SK-N-MC (cell line): ENCODE data around the gene ENTPD7.

Experiments used
- EZH2 ChIP-seq: fragments of 200-600 bp; sonication (generic); IDR thresholded peaks from one replicate; pipeline ENCODE4 v1.6.1; 2017; ENCODE audit warnings: antibody characterized with exemption
- FOXP2 ChIP-seq: optimal IDR thresholded peaks from 2 replicates; pipeline ENCODE3; 2011; ENCODE audit warnings: mild to moderate bottlenecking, moderate library complexity; ENCODE audit not compliant: insufficient read depth; ENCODE audit errors: extremely low read length, control extremely low read depth
- POLR2AphosphoS5 ChIP-seq: IDR thresholded peaks from 2 replicates; pipeline ENCODE4 v1.6.1; 2012; ENCODE audit warnings: mild to moderate bottlenecking, low read depth, low read length, borderline replicate concordance

GRCh38 chr10:99742701-99743100 lies 83.4 kb downstream of the ENTPD7 start:
- TF ChIP-seq EZH2 (no peak), POLR2AphosphoS5 (no peak), FOXP2 (no peak)
